H1 (cell line): ENCODE measurements around the gene EPHA7. TPM values are rescaled to one million over a fixed set of nuclear protein-coding genes. Genes with fewer than 3 reads are reported as not detected.

ENCODE experiments used
- CHD1 ChIP-seq: IDR thresholded peaks from 2 replicates; pipeline ENCODE4 v1.6.1; 2012; ENCODE audit warnings: low read depth, low read length, improper control_type of control experiment
- JUND ChIP-seq: IDR thresholded peaks from 2 replicates; pipeline ENCODE4 v1.6.1; 2011; ENCODE audit warnings: mild to moderate bottlenecking, improper control_type of control experiment, low read length
- POLR2A ChIP-seq, 2 experiments: IDR thresholded peaks; 1 replicate in 1 of 2; 2 replicates in 1 of 2; pipeline ENCODE4 v1.6.1; 2011; ENCODE audit warnings: low read depth in 2 of 2, low read length in 2 of 2, mild to moderate bottlenecking in 2 of 2; ENCODE audit errors: control extremely low read depth in 1 of 2
- POU5F1 ChIP-seq: IDR thresholded peaks from 2 replicates; pipeline ENCODE4 v1.6.1; 2011; ENCODE audit warnings: low read depth, mild to moderate bottlenecking, low read length, moderate library complexity
- RXRA ChIP-seq: IDR thresholded peaks from 2 replicates; pipeline ENCODE4 v1.6.1; 2011; ENCODE audit warnings: low read depth, mild to moderate bottlenecking, low read length, moderate library complexity; ENCODE audit not compliant: insufficient read depth
- TAF7 ChIP-seq: optimal IDR thresholded peaks from 2 replicates; pipeline ENCODE3; 2011; ENCODE audit warnings: low read depth, mild to moderate bottlenecking, inconsistent platforms, low read length, moderate library complexity, borderline replicate concordance
- TCF12 ChIP-seq: IDR thresholded peaks from 2 replicates; pipeline ENCODE4 v1.6.1; 2011; ENCODE audit warnings: low read depth, mild to moderate bottlenecking, low read length
- polyA plus RNA-seq, 7 experiments: library from polyadenylated mRNA; depleted of rRNA in 3 of 7; stranded (reverse) in 5 of 7; unstranded in 2 of 7; fragments of >200 nt in 5 of 7; fragments of 200-250 nt in 2 of 7; gene quantifications; 1 replicate in 5 of 7; 2 replicates in 1 of 7; 4 replicates in 1 of 7; pipeline versions ENCODE4 v1.2.1 to v1.2.3, GENCODE V29; 2011 to 2013; ENCODE audit warnings: missing spikeins in 2 of 7, mixed read lengths in 2 of 7
- total RNA-seq: library from RNA; stranded (reverse); fragmentation: NEBNext Ultra II Directional; extraction: Animal tissue kit (Norgen Biotek cat#: 25700); gene quantifications from 2 replicates; pipeline ENCODE4 v1.2.1, GENCODE V29; 2021
- TF ChIP-seq, protein P1 (sequence below): fragments of 300-600 bp; sonication (generic); IDR thresholded peaks from 2 replicates; pipeline ENCODE4 v1.7.1; 2012; ENCODE audit warnings: low read length, moderate library complexity, mild to moderate bottlenecking, inconsistent platforms; ENCODE audit not compliant: insufficient replicate concordance

EPHA7 gene
- total and polyA plus RNA-seq, 2 of the 8 experiments (the other 6 are each of a cell fraction or from before 2014, with no cell fraction given), result 1.3 to 6.8 TPM

DNA sequence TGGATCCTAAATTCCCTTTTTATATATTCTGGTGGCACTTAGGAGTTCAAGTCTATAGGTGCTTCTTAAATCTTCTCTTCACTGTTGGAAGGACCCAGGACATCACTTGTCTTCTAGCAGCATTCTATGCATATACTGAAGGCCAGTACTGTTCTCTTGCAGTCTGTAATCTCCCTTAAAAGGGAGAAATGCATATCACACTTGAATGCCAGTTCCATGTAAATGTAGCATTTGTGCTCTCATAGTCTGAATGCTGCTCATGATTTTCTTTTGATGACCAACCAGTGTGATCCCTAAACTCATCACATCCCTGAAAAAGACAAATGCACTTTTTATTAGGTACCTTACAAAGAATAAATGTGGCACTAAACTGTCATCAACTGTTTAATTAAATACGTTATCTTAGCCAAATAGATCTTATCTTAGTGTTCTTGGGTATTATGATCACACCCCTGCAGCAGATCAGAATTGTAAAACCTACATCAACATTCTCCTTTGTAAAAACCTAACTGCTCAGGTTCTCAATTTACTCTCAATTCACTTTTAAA lies 176.1 kb downstream of the EPHA7 start (continued):
- TF ChIP-seq, protein P1, sequence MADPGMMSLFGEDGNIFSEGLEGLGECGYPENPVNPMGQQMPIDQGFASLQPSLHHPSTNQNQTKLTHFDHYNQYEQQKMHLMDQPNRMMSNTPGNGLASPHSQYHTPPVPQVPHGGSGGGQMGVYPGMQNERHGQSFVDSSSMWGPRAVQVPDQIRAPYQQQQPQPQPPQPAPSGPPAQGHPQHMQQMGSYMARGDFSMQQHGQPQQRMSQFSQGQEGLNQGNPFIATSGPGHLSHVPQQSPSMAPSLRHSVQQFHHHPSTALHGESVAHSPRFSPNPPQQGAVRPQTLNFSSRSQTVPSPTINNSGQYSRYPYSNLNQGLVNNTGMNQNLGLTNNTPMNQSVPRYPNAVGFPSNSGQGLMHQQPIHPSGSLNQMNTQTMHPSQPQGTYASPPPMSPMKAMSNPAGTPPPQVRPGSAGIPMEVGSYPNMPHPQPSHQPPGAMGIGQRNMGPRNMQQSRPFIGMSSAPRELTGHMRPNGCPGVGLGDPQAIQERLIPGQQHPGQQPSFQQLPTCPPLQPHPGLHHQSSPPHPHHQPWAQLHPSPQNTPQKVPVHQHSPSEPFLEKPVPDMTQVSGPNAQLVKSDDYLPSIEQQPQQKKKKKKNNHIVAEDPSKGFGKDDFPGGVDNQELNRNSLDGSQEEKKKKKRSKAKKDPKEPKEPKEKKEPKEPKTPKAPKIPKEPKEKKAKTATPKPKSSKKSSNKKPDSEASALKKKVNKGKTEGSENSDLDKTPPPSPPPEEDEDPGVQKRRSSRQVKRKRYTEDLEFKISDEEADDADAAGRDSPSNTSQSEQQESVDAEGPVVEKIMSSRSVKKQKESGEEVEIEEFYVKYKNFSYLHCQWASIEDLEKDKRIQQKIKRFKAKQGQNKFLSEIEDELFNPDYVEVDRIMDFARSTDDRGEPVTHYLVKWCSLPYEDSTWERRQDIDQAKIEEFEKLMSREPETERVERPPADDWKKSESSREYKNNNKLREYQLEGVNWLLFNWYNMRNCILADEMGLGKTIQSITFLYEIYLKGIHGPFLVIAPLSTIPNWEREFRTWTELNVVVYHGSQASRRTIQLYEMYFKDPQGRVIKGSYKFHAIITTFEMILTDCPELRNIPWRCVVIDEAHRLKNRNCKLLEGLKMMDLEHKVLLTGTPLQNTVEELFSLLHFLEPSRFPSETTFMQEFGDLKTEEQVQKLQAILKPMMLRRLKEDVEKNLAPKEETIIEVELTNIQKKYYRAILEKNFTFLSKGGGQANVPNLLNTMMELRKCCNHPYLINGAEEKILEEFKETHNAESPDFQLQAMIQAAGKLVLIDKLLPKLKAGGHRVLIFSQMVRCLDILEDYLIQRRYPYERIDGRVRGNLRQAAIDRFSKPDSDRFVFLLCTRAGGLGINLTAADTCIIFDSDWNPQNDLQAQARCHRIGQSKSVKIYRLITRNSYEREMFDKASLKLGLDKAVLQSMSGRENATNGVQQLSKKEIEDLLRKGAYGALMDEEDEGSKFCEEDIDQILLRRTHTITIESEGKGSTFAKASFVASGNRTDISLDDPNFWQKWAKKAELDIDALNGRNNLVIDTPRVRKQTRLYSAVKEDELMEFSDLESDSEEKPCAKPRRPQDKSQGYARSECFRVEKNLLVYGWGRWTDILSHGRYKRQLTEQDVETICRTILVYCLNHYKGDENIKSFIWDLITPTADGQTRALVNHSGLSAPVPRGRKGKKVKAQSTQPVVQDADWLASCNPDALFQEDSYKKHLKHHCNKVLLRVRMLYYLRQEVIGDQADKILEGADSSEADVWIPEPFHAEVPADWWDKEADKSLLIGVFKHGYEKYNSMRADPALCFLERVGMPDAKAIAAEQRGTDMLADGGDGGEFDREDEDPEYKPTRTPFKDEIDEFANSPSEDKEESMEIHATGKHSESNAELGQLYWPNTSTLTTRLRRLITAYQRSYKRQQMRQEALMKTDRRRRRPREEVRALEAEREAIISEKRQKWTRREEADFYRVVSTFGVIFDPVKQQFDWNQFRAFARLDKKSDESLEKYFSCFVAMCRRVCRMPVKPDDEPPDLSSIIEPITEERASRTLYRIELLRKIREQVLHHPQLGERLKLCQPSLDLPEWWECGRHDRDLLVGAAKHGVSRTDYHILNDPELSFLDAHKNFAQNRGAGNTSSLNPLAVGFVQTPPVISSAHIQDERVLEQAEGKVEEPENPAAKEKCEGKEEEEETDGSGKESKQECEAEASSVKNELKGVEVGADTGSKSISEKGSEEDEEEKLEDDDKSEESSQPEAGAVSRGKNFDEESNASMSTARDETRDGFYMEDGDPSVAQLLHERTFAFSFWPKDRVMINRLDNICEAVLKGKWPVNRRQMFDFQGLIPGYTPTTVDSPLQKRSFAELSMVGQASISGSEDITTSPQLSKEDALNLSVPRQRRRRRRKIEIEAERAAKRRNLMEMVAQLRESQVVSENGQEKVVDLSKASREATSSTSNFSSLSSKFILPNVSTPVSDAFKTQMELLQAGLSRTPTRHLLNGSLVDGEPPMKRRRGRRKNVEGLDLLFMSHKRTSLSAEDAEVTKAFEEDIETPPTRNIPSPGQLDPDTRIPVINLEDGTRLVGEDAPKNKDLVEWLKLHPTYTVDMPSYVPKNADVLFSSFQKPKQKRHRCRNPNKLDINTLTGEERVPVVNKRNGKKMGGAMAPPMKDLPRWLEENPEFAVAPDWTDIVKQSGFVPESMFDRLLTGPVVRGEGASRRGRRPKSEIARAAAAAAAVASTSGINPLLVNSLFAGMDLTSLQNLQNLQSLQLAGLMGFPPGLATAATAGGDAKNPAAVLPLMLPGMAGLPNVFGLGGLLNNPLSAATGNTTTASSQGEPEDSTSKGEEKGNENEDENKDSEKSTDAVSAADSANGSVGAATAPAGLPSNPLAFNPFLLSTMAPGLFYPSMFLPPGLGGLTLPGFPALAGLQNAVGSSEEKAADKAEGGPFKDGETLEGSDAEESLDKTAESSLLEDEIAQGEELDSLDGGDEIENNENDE, result no peak
- TF ChIP-seq POLR2A (IDR thresholded peaks at IDR 0.05; ENCODE audit: control extremely low read depth in 1 of 2, low read depth in 2 of 2, low read length in 2 of 2) (no peak), JUND (no peak), TCF12 (no peak), RXRA (no peak), POU5F1 (no peak), CHD1 (no peak), TAF7 (no peak)
